DMS79 treated with DMSO at 0.1 percent for 48 hours (cell line): ENCODE measurements around the gene MOG.

Experiments
- DNase-seq: peaks from one replicate; lab custom pipeline; 2025; lab: John Stamatoyannopoulos, UW

The MOG gene

DNA sequence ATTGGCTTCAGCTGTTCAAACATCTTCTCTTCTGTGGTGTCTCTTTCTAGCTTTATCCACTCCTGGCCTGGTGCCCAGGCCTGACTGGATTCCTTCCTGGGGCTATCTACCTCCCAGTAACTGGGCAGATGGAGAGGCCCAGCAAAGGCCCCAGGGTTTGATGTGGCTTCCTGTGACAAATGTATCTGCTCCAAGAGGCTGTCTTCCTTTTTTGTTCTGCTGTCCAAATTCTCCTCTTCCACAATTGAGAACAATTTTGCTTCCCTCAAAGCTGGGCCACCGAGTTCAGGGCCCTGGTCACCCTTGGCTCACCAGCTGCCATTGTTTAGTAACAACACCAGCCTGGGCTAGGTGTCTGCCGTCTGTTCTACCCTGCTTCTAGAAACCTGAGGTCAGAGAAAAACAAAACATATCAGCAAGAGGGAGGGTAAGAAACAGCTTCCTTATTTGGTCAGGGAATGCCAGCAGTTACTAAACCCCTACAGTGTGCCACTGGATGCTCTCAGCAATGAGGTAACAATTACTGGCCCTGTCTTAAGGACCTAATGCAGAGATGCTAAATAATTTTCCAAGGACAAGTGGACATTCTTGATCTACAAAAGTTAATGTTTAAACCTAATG is 20.2 kb downstream of the MOG start:
- no peak for DNase-seq

DNA sequence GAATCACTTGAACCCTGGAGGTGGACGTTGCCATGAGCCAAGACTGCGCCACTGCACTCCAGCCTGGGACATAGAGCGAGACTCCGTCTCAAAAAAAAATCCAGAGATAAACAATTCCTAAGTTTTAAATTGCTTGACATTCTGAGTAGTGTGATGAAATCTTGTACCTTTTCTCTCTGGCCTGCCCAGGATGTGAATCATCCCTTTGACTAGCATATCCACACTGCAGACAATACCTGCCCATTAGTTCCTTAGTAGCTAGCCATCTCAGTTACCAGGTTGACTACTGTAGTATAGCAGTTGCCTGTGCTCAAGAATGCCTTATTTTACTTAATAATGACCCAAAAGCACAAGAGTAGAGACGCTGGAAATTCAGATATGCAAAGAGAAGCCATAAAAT is 21.2 kb downstream of the MOG start:
- no peak for DNase-seq

DNA sequence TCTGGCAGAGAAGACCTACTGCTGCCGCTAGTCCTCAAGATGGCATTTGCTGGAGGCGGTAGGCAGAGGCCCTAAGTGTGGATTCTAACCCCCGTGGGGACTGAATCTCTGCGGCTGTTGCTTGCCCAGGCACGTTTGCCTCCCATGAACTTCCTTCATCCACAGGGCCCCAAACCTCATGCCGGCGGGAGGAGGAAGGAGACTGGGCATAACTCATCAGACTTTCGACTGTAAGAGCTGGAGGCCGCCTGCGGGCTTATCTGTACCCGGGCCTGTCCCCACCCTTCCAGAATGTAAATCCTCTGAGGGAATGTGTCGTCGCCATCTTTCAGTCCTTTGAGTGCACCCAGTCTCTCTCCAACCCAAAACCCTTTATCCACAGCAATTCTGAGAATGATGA is 23.1 kb downstream of the MOG start:
- DNase-seq: no peak

DNA sequence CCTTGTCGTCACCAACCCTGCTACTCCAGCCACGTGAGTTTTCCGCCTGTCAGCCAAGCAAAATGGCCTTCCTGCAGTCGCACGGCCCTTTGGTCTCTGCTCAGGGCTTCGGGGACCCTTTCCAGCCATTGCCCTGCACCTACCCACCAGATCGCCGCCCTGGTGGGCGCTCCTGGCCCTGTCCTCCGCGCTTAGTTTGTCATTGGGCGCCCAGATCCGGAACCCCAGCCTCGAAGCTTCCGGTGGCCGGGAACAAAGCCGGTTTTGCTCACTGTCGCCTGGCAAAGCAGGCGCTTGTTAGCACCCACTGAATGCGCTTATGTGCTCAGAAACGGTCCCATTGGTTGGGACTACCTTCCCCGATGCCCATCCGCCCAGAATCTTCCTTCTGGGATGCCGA is 23.5 kb downstream of the MOG start:
- no peak for DNase-seq

DNA sequence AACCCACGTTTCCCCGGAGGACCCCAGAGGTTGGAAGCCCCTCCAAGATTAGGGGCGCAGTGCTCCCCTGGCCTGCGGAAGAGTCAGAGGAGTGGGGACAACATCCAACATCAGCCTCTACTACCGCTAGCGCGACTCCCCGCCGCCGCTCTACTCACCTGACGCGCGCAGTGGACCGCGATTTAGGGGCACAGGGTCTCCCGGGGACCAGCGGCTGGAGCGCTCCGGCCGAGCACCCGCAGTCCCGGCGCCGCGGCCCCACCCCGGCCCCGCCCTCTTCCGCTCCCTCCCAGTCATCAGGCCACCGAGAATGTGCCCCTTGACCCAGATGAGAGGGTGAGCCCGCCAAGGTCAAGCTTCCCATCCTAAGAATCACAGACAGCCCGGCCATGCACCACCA is 24.0 kb downstream of the MOG start, which contains the start of gene ZFP57:
Gene ZFP57 (minus strand): TSS at position 249 of the 400 bp plus-strand sequence. CDS start 4,149 bp downstream, outside the sequence.
- no peak for DNase-seq

DNA sequence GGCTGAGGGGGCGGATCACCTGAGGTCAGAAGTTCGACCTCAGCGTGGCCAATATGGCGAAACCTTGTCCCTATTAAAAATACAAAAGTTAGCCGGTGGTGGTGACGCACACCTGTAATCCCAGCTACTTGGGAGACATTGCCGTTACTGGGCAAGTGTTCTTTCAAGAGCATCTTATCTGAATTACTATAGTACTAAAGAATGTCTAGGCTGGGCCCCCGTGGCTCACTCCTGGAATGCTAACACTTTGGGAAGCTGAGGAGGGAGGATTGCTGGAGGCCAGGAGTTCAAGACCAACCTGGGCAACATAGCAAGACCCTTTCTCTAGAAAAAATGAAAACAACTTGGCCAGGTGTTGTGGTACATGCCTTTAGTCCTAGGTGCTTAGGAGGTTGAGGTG is 24.9 kb downstream of the MOG start:
- no peak for DNase-seq

DNA sequence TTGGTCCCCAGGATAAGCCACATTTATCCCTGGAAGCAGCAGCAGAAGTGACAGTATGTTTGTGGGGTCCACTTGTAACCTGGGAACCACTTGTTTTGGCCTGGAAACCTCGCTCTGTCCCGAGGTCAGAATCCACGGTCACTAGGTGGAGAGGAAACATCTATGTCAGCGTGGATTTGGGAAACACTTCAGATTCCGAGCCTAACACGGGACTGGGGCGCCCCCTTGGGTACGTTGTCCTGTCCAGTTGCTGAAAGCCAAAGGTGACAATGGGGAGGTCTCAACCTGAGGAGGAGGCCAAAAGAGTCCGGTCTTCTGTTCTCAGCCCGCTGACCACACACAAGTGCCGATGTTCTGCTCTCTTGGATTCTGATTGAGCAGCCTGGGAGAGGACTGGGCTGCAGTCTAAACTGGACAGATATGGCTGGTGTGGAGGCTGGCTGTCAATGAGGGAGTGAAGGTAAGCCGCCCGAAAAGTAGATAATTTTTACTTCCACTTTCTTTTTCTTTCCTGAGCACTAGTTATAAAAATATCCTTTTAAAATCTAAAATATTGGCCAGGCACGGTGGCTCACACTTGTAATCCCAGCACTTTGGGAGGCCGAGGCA is 28.9 kb downstream of the MOG start:
- DNase-seq: no peak

DNA sequence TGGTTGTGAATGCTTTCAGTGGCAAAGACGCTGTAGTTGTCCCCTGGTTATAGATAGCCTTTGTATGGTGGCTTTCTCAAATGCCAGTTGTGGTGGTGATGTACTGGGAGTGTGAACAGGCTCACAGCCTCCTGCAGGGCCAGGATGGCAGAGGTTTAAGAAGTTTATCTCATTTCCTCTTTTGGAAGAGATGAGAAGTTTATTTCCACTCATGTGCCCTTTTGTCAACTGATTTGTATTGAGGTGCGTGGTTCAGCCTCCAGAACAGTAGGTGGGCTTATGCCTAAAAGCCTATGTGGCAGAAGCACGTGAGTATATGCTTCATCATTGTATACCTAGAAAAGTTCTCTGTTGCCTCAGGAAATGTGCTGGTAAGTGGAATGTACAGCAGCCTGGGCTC is 37.7 kb downstream of the MOG start:
- DNase-seq: no peak

DNA sequence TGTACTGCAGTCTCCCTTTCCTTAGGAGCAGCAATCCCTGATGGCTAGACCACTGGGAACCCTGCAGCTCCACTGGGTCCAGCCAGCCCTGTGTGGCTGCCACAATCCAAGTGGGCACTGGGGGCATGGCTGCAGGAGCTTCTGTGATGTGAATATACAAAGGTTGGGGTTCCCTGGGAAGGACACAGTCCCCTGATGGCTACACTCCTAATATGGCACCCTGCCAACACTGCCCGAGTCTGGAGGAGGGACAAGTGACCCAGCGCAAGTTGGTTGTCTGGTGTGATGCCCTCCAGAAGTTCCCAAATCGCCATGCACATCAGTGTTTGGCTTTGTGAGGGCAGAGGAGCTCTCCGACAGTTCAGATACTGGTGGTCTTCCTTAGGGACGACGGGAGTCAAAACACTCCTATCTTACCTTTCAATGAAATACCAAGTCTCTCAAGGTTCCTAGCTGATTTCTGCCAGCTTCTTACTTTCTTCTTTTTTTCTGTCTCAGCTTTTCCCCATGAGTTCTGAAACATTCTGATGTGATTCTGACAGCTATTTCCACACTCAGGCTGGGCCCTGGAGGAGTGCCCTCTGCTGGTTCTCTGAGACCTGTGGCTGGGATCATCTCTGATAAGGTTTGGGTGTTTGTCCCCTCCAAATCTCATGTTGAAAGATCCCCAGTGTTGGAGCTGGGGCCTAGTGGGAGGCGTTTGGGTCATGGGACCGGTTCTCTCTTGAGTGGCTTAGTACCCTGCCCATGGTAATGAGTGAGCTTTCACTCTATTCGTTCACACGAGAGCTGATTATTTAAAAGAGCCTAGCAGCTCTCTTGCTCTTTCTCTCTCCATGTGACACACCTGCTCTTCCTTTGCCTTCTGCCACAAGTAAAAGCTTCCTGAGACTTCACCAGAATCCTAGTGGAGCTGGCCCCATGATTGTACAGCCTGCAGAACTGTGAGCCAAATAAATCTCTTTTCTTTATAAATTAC is 39.5 kb downstream of the MOG start:
- DNase-seq: no peak

DNA sequence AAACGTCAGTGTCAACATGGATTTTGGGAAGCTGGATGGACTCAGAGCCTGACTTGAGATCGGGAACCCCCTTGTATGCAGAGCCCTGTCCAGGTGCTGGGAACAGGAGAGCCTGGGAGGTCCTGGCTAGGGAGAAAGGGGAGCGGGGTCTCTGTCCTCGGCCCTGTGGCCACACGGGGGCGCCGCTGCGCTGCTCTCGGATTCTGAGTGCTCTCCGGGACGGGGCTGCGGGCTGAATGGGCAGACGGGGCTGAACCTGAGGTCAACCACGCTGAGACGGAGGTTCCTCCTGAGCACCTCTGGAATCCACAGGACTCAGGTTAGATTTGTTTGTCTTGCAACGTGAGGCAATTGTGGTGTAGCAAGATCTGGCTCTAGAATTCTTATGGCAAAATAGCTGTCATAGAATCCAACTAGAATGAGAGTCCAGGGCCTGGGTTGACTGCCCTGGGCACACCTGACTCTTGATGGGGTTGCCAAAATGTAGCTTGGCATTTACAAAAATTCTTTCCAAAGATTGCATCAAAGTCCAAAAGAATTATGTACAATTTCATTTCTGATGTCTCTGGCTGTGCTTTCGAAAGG is 45.7 kb downstream of the MOG start:
- DNase-seq: no peak

DNA sequence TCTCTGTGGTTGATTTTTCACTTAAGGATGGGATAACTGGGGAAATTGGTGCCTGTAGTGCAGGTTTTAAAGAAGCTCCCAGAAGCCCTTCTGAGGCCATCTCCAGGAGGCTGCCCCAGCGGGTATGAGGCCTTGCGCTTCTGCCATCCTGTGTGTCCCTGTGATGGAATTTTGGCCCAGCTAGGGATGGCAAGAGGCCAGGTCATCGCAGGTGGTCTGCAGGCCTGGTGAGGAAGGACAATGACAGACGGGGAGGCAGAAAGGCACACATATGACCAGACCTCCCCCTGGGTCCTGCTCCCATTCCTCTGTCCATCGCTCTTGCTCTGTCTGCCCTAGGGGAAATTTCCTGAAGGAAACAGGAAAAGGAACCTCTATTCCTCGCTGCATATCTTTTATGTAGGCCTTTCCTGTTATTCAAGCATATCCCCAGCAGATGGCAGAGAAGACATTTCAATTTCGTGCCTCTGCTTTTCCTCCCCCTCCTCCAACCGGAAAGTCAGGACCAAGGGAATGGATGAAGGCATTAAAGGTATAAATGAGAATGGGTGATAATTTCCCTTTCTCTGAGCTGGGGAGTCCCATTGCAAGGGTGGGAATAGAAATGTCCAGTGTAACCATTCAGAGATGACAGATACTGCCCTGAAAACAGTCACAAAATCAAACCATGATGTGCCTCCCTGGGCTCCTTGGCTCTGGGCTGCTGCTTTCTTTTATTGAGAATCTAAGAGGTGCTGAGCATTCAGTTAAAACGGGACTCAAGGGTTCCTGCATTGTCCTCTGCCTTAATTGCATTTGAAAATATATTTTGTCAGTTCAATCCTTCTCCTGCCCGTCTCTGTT is 48.7 kb downstream of the MOG start:
- DNase-seq: peak; percentile 2

DNA sequence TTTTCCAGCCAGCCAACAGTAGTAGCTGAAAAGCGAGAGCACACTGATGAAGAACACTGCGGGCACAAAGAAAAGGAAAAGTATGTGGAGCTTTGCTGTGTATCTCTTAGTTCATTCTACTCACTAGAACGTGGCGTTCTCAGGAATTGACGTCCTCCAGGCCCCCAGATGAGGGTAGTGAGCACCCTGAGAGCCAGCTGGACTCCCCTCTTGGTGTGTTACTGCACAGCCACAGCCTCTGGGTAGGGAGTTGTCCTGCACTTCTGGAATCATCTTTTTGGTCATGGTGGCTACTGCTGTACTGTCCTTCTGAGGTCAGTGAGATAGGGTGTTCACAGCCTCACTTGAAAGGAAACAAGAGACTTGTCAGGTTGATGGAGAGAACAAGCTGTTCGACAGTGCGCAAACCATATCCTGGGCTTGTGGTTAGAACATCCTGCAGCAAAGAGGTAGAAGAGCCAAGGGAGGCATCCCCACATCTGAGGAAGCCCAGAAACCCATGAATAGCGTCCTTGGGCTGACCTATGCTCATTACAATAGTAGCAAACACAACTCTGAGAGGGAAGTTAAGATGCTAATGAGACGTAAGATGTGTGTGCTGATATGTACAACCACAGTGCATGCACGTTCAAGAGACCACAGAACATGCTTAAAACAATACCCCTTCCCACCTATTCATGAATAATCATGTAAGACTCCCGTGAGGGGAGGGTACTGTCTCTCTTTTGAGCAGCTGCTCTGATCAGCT is 51.7 kb downstream of the MOG start:
- no peak for DNase-seq

DNA sequence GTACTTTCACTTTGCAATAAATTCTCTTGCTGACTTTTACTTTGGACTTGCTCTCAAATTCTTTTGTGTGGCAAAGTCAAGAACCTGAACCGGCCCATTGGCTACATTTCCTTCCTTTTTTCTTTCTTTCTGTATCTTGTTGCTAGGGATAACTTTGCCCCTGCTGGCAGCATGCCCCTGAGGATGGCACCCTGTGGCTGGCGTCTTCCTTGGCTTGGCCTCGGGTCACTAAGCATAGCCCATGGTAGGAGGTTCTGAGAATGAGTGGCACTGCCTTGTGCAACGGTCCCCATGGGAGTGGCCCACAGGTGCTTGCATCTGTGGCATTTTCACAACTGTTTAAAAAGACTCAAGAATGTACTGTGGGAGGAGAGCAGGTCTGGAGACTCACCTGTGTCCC is 52.3 kb downstream of the MOG start:
- no peak for DNase-seq

DNA sequence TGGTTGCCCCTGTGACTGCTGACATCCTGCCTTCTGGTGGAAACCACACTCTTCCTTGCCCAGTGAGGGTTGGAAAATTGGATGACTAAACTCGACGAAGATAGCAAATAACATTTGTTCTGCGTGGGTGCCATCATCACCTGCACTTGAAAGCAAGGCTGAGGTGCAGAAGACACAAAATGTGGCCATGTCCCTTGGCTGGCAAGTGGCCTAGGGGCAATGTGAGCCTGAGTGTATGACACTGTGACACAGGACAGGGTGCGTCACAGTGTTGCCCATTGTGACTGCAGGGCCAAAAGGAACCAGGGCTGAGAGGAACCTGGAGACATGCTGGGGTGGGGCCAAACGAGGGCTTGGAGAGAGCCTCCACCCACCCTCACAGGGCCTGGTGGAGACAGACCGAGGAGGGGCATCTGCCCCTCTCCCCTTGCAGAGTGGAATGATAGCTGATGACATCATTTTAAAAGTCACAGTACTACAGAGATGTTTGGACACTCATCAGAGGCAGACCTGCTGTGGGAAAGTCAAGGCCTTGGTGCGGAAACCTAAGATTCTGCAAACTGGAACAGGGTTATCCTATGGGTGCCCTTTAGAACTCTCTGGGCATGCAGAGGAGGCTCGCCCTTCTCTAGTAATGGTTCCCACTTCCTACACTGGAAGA is 53.5 kb downstream of the MOG start:
- no peak for DNase-seq

DNA sequence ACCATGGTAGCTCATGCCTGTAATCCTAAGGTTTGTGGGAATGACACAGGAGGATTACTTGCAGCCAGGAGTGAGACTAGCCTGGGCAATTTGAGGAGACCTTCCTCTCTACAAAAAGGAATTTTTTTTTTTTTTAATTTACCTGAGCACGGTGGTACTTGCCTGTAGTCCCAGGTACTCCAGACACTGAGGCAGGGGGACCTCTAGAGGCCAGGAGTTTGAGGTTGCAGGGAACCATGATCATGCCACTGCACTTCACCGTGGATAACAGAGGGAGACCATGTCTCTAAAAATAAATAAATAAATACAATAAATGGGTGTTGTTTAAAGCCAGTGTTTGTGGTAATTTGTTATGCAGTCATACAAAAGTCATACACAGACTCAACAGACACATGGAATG is 64.0 kb downstream of the MOG start:
- DNase-seq: no peak
